ENCODE data around the gene SLPI.

DNA sequence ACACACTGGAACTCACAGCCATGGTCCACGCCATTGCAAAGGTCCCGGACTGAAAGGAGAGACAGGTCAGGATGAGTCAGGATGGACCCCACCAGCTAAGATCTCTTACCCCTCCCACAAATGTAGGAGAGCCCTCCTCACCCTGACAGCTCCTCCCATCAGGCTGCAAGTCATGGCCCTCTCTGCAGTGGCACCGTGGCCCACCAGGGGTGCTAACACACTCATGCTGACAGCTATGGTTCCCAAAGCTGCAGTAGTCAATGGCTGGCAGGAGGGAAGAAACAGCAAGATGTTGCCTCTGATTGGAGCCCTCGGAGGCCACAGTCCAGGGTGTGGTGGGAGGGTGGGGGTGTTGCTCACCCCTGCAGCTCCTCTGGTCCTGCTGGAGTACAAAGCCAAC, 46.6 kb upstream of the SLPI start:
- TF ChIP-seq BHLHE40 (IDR thresholded peaks at IDR 0.05; ENCODE audit: low read length) (no peak), ETV6 (CRISPR knock-in tag; conservative IDR thresholded peaks at IDR 0.05) (no peak), PITX1 (CRISPR knock-in tag; IDR thresholded peaks at IDR 0.05) (no peak), MYC (CRISPR knock-in tag; IDR thresholded peaks at IDR 0.05; ENCODE audit: borderline replicate concordance) (no peak), ATF2 (CRISPR knock-in tag; IDR thresholded peaks at IDR 0.05) (no peak), CHD4 (IDR thresholded peaks at IDR 0.05; ENCODE audit: borderline replicate concordance, low read length) (no peak), TBL1XR1 (IDR thresholded peaks at IDR 0.05; ENCODE audit: borderline replicate concordance, low read length, partially characterized antibody) (no peak)
- TF ChIP-seq, protein P1, sequence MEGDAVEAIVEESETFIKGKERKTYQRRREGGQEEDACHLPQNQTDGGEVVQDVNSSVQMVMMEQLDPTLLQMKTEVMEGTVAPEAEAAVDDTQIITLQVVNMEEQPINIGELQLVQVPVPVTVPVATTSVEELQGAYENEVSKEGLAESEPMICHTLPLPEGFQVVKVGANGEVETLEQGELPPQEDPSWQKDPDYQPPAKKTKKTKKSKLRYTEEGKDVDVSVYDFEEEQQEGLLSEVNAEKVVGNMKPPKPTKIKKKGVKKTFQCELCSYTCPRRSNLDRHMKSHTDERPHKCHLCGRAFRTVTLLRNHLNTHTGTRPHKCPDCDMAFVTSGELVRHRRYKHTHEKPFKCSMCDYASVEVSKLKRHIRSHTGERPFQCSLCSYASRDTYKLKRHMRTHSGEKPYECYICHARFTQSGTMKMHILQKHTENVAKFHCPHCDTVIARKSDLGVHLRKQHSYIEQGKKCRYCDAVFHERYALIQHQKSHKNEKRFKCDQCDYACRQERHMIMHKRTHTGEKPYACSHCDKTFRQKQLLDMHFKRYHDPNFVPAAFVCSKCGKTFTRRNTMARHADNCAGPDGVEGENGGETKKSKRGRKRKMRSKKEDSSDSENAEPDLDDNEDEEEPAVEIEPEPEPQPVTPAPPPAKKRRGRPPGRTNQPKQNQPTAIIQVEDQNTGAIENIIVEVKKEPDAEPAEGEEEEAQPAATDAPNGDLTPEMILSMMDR (CRISPR knock-in tag; IDR thresholded peaks at IDR 0.05): peak; percentile 49
- TF ChIP-seq, protein P2, sequence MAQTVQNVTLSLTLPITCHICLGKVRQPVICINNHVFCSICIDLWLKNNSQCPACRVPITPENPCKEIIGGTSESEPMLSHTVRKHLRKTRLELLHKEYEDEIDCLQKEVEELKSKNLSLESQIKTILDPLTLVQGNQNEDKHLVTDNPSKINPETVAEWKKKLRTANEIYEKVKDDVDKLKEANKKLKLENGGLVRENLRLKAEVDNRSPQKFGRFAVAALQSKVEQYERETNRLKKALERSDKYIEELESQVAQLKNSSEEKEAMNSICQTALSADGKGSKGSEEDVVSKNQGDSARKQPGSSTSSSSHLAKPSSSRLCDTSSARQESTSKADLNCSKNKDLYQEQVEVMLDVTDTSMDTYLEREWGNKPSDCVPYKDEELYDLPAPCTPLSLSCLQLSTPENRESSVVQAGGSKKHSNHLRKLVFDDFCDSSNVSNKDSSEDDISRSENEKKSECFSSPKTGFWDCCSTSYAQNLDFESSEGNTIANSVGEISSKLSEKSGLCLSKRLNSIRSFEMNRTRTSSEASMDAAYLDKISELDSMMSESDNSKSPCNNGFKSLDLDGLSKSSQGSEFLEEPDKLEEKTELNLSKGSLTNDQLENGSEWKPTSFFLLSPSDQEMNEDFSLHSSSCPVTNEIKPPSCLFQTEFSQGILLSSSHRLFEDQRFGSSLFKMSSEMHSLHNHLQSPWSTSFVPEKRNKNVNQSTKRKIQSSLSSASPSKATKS (CRISPR knock-in tag; IDR thresholded peaks at IDR 0.05): no peak
- TF ChIP-seq, protein P3, sequence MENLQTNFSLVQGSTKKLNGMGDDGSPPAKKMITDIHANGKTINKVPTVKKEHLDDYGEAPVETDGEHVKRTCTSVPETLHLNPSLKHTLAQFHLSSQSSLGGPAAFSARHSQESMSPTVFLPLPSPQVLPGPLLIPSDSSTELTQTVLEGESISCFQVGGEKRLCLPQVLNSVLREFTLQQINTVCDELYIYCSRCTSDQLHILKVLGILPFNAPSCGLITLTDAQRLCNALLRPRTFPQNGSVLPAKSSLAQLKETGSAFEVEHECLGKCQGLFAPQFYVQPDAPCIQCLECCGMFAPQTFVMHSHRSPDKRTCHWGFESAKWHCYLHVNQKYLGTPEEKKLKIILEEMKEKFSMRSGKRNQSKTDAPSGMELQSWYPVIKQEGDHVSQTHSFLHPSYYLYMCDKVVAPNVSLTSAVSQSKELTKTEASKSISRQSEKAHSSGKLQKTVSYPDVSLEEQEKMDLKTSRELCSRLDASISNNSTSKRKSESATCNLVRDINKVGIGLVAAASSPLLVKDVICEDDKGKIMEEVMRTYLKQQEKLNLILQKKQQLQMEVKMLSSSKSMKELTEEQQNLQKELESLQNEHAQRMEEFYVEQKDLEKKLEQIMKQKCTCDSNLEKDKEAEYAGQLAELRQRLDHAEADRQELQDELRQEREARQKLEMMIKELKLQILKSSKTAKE (CRISPR knock-in tag; IDR thresholded peaks at IDR 0.05; ENCODE audit: borderline replicate concordance): no peak
